Keratinocyte (primary cell): ENCODE results near the gene IFNAR1. TPM values are rescaled to one million over a fixed set of nuclear protein-coding genes. Genes with fewer than 3 reads are reported as not detected.

ENCODE experiments used
- DNase-seq: peaks from one replicate; pipeline ENCODE4 v3.0.0-alpha.2; 2011; ENCODE audit warnings: low read depth, missing footprints, low spot score
- FAIRE-seq: peaks from 2 replicates; lab custom pipeline; 2011; peaks lifted over from hg19 to GRCh38; lab: Jason Lieb, UNC
- H2AFZ ChIP-seq: 2 replicates; pipeline ENCODE4 v1.6.0; 2012; ENCODE audit warnings: low read length, control low read depth, inconsistent platforms; ENCODE audit not compliant: control insufficient read depth
- H3K27ac ChIP-seq: 2 replicates; pipeline ENCODE4 v1.5.1; 2011; ENCODE audit warnings: low read length; ENCODE audit not compliant: control insufficient read depth, insufficient read depth
- H3K27me3 ChIP-seq: 3 replicates; pipeline ENCODE4 v1.6.0; 2011; ENCODE audit warnings: low read length; ENCODE audit not compliant: control insufficient read depth, insufficient read depth; ENCODE audit errors: extremely low read depth
- H3K36me3 ChIP-seq, 2 experiments: 2 replicates in 1 of 2; 3 replicates in 1 of 2; pipeline ENCODE4 v1.5.1; 2011; ENCODE audit warnings: low read length in 2 of 2, mild to moderate bottlenecking in 1 of 2; ENCODE audit not compliant: control insufficient read depth in 2 of 2, insufficient read depth in 2 of 2; ENCODE audit errors: extremely low read depth in 1 of 2
- H3K4me1 ChIP-seq: 3 replicates; pipeline ENCODE4 v1.5.1; 2011; ENCODE audit warnings: low read length; ENCODE audit not compliant: control insufficient read depth, insufficient read depth; ENCODE audit errors: extremely low read depth
- H3K4me2 ChIP-seq: 3 replicates; pipeline ENCODE4 v1.6.0; 2011; ENCODE audit warnings: low read depth, low read length; ENCODE audit not compliant: control insufficient read depth, insufficient read depth; ENCODE audit errors: extremely low read depth
- H3K4me3 ChIP-seq, 3 experiments: fragments of 200-600 bp in 1 of 3; sonication (generic) in 1 of 3; 2 replicates in 2 of 3; 3 replicates in 1 of 3; pipeline ENCODE4 v1.5.1; 2011 to 2016; ENCODE audit warnings: low read length in 3 of 3, mild to moderate bottlenecking in 3 of 3, control low read depth in 2 of 3, inconsistent platforms in 1 of 3, low read depth in 1 of 3, mixed read lengths in 1 of 3, mixed run types in 1 of 3, moderate library complexity in 1 of 3; ENCODE audit not compliant: control insufficient read depth in 2 of 3, insufficient read depth in 2 of 3; ENCODE audit errors: extremely low read depth in 1 of 3
- H3K79me2 ChIP-seq: 2 replicates; pipeline ENCODE4 v1.6.0; 2012; ENCODE audit warnings: low read length; ENCODE audit not compliant: control insufficient read depth, insufficient read depth
- H3K9ac ChIP-seq: 3 replicates; pipeline ENCODE4 v1.6.0; 2011; ENCODE audit warnings: low read length; ENCODE audit not compliant: control insufficient read depth, insufficient read depth; ENCODE audit errors: extremely low read depth
- H3K9me1 ChIP-seq: 3 replicates; pipeline ENCODE4 v1.6.0; 2011; ENCODE audit warnings: low read length; ENCODE audit not compliant: control insufficient read depth, insufficient read depth; ENCODE audit errors: extremely low read depth
- H3K9me3 ChIP-seq: 2 replicates; pipeline ENCODE4 v1.5.1; 2012; ENCODE audit warnings: low read depth, low read length; ENCODE audit not compliant: control insufficient read depth
- H4K20me1 ChIP-seq: 3 replicates; pipeline ENCODE4 v1.6.0; 2011; ENCODE audit warnings: low read length; ENCODE audit not compliant: control insufficient read depth, insufficient read depth; ENCODE audit errors: extremely low read depth
- EZH2 ChIP-seq: IDR thresholded peaks from one replicate; pipeline ENCODE4 v1.6.1; 2012; ENCODE audit warnings: inconsistent platforms, mild to moderate bottlenecking, low read length, moderate library complexity
- dilution Hi-C: fragments of 300-500 bp; cut with MboI; formaldehyde crosslinking; loops from one replicate; pipeline ENCODE4 v1.7.0; 2020; ENCODE audit warnings: low sequenced_read_pairs; ENCODE audit not compliant: extremely low pct_ligation_motif_present
- polyA plus RNA-seq, 5 experiments: library from polyadenylated mRNA; depleted of rRNA in 3 of 5; stranded (reverse) in 3 of 5; stranded (forward) in 1 of 5; unstranded in 1 of 5; fragments of >200 nt; gene quantifications; 1 replicate in 1 of 5; 2 replicates in 3 of 5; 3 replicates in 1 of 5; pipeline versions ENCODE4 v1.2.1 to v1.2.3, GENCODE V29; 2011 to 2012; ENCODE audit warnings: missing spikeins in 2 of 5, low read depth in 1 of 5, low replicate concordance in 1 of 5
- TF ChIP-seq, protein P1 (sequence below), 3 experiments: IDR thresholded peaks in 1 of 3; conservative IDR thresholded peaks in 1 of 3; optimal IDR thresholded peaks in 1 of 3; 2 replicates in 2 of 3; 3 replicates in 1 of 3; pipeline versions ENCODE3 to v1.5.1; 2011; ENCODE audit warnings: low read length in 3 of 3, mild to moderate bottlenecking in 3 of 3, moderate library complexity in 2 of 3, control low read depth in 1 of 3, inconsistent platforms in 1 of 3; ENCODE audit not compliant: insufficient read depth in 2 of 3; ENCODE audit errors: extremely low read depth in 1 of 3

The IFNAR1 gene
- polyA plus RNA-seq, 1 donor (not counting 4 experiments of a cell fraction or from before 2014, with no cell fraction given): 12.6 TPM

DNA sequence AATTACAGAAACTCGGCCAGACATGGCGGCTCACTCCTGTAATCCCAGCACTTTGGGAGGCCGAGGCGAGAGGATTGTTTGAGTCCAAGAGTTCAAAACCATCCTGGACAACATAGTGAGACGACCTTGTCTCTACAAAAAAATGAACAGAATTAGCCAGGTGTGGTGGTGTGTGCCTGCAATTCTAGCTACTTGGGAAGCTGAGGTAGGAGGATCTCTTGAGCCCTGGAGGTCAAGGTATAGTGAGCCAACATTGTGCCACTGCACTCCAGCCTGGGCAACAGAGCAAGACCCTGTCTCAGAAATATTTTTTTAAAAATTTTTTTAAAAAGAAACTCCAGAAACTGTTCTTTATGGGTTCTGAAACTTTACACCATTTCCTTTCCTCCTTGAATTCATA is 40.1 kb downstream of the IFNAR1 start:
- Histone ChIP-seq H3K4me1 (peaks cover 17% of the 10 kb centered on the region), H3K9ac (no peak overlapping the region), H3K9me1 (no peaks in the 10 kb centered on the region), H3K79me2 (no peaks in the 10 kb centered on the region), H3K4me3 (no peak overlapping the region), H3K27ac (no peak overlapping the region), H3K36me3 (no peaks in the 10 kb centered on the region), H3K9me3 (peaks cover 22% of the 10 kb centered on the region), H4K20me1 (no peaks in the 10 kb centered on the region), H2AFZ (no peak overlapping the region), H3K27me3 (no peaks in the 10 kb centered on the region), H3K4me2 (no peak overlapping the region)
- DNase-seq (no peak), FAIRE-seq (no peak)
- dilution Hi-C loops: no loop called here
- TF ChIP-seq, protein P1, sequence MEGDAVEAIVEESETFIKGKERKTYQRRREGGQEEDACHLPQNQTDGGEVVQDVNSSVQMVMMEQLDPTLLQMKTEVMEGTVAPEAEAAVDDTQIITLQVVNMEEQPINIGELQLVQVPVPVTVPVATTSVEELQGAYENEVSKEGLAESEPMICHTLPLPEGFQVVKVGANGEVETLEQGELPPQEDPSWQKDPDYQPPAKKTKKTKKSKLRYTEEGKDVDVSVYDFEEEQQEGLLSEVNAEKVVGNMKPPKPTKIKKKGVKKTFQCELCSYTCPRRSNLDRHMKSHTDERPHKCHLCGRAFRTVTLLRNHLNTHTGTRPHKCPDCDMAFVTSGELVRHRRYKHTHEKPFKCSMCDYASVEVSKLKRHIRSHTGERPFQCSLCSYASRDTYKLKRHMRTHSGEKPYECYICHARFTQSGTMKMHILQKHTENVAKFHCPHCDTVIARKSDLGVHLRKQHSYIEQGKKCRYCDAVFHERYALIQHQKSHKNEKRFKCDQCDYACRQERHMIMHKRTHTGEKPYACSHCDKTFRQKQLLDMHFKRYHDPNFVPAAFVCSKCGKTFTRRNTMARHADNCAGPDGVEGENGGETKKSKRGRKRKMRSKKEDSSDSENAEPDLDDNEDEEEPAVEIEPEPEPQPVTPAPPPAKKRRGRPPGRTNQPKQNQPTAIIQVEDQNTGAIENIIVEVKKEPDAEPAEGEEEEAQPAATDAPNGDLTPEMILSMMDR (optimal IDR thresholded peaks at IDR 0.05 in 1 of 3, IDR thresholded peaks at IDR 0.05 in 1 of 3, conservative IDR thresholded peaks at IDR 0.05 in 1 of 3; ENCODE audit: extremely low read depth in 1 of 3, insufficient read depth in 2 of 3, low read length in 3 of 3): no peak
- no peak for TF ChIP-seq EZH2

DNA sequence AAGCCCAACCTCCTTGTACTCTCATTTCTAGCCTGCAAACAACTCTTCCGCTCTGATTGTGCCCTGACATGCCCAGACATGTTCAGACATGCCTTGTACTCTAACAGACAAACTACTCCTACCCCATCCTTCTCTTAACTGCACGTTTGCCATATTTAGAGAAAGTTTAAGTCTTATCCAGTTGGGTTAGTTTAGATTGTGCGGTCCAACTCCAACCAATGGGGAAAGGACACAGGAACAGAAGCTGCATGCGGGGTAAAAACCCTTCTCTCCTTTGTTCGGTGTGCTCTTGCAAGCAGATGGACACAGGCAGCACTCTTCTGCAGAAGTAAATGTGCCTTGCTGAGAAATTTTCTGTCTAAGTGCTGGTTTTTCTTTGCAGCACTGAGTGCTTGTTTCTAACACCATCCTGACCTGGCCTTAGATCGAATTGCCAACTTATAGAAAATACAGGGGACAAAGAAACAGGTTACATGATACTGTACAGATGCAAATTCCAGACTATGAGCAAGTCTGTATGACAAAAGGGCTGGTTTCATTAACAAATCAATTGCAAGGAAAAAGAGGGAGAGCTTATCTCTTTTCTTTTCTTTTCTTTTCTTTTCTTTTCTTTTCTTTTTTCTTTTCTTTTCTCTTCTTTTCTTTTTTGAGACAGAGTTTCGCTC is 42.7 kb downstream of the IFNAR1 start:
- H3K9ac ChIP-seq: no peak overlapping the region
- no peaks in the 10 kb centered on the region for H3K27me3 ChIP-seq
- no peaks in the 10 kb centered on the region for H3K36me3 ChIP-seq
- H4K20me1 ChIP-seq: no peaks in the 10 kb centered on the region
- TF ChIP-seq, protein P1 (optimal IDR thresholded peaks at IDR 0.05 in 1 of 3, IDR thresholded peaks at IDR 0.05 in 1 of 3, conservative IDR thresholded peaks at IDR 0.05 in 1 of 3; ENCODE audit: extremely low read depth in 1 of 3, insufficient read depth in 2 of 3, low read length in 3 of 3): no peak
- no peak for TF ChIP-seq EZH2
- H3K9me1 ChIP-seq: no peaks in the 10 kb centered on the region
- dilution Hi-C loops: no loop called here
- no peak overlapping the region for H3K4me2 ChIP-seq
- H2AFZ ChIP-seq: no peak overlapping the region
- no peak overlapping the region for H3K4me3 ChIP-seq
- no peaks in the 10 kb centered on the region for H3K79me2 ChIP-seq
- peaks cover 22% of the 10 kb centered on the region for H3K9me3 ChIP-seq
- no peaks in the 10 kb centered on the region for H3K4me1 ChIP-seq
- no peak overlapping the region for H3K27ac ChIP-seq
- no peak for FAIRE-seq
- no peak for DNase-seq
